HEK293 (cell line): ENCODE measurements around the gene CCDC51.

Experiments
- CTCF ChIA-PET: fragments of 350-600 bp; formaldehyde crosslinking; extraction: SDS; loops from one replicate; lab custom pipeline; 2021; ENCODE audit warnings: antibody characterized with exemption; lab: Yijun Ruan, JAX
- POLR2A ChIA-PET: fragments of 300-600 bp; formaldehyde crosslinking; extraction: SDS; loops from one replicate; lab custom pipeline; 2020; ENCODE audit warnings: antibody characterized with exemption, inconsistent platforms; lab: Yijun Ruan, JAX
- H3K27ac ChIP-seq: fragments of 200-500 bp; sonication (Bioruptor generic); 2 replicates; pipeline ENCODE4 v1.5.1; 2014; ENCODE audit warnings: low read depth, low read length, control low read depth, inconsistent platforms; ENCODE audit errors: extremely low read depth
- H3K36me3 ChIP-seq, 2 experiments: fragments of 200-500 bp in 1 of 2; sonication (Bioruptor generic) in 1 of 2; 1 replicate in 1 of 2; 2 replicates in 1 of 2; pipeline ENCODE4 v1.5.1; 2014 to 2017; ENCODE audit warnings: inconsistent platforms in 2 of 2, low read length in 2 of 2; ENCODE audit not compliant: control insufficient read depth in 2 of 2, insufficient read depth in 1 of 2
- H3K4me1 ChIP-seq: fragments of 200-500 bp; sonication (Bioruptor generic); 2 replicates; pipeline ENCODE4 v1.5.1; 2014; ENCODE audit warnings: mild to moderate bottlenecking, low read length, inconsistent platforms; ENCODE audit not compliant: control insufficient read depth, insufficient read depth
- H3K4me3 ChIP-seq: 2 replicates; pipeline ENCODE4 v1.5.1; 2011; ENCODE audit warnings: low read depth, mild to moderate bottlenecking, control low read depth, low read length, moderate library complexity
- H3K9me3 ChIP-seq: fragments of 200-500 bp; sonication (Bioruptor generic); 2 replicates; pipeline ENCODE4 v1.5.1; 2014; ENCODE audit warnings: low read depth, low read length, inconsistent platforms; ENCODE audit not compliant: control insufficient read depth, insufficient read depth
- IKZF3 ChIP-seq: fragments of 450-650 bp; IDR thresholded peaks from 2 replicates; pipeline ENCODE4 v1.5.0; 2018; ENCODE audit warnings: missing biosample characterization, mild to moderate bottlenecking, missing genetic modification characterization, moderate library complexity
- KLF10 ChIP-seq: fragments of 450-650 bp; IDR thresholded peaks from 2 replicates; pipeline ENCODE4 v1.5.1; 2018; ENCODE audit warnings: missing biosample characterization, mild to moderate bottlenecking, missing genetic modification characterization
- KLF16 ChIP-seq: fragments of 450-650 bp; formaldehyde crosslinking; IDR thresholded peaks from 2 replicates; pipeline ENCODE4 v1.5.1; 2017; ENCODE audit warnings: missing biosample characterization, missing genetic modification characterization
- MYNN ChIP-seq: fragments of 450-650 bp; formaldehyde crosslinking; IDR thresholded peaks from 2 replicates; pipeline ENCODE4 v1.5.1; 2016; ENCODE audit warnings: missing biosample characterization, missing genetic modification characterization, borderline replicate concordance
- OVOL3 ChIP-seq: fragments of 450-650 bp; formaldehyde crosslinking; IDR thresholded peaks from 2 replicates; pipeline ENCODE4 v1.5.1; 2016; ENCODE audit warnings: missing biosample characterization, missing genetic modification characterization
- ZBTB20 ChIP-seq: fragments of 450-650 bp; formaldehyde crosslinking; IDR thresholded peaks from 2 replicates; pipeline ENCODE4 v1.5.1; 2016; ENCODE audit warnings: missing biosample characterization, missing genetic modification characterization
- ZNF2 ChIP-seq: fragments of 450-650 bp; formaldehyde crosslinking; IDR thresholded peaks from 2 replicates; pipeline ENCODE4 v1.5.1; 2016; ENCODE audit warnings: missing biosample characterization, missing genetic modification characterization
- ZNF335 ChIP-seq: fragments of 450-650 bp; formaldehyde crosslinking; conservative IDR thresholded peaks from 2 replicates; pipeline ENCODE4 v1.5.1; 2016; ENCODE audit warnings: missing biosample characterization, missing genetic modification characterization
- ZNF660 ChIP-seq: fragments of 450-650 bp; IDR thresholded peaks from 2 replicates; pipeline ENCODE4 v1.5.1; 2018; ENCODE audit warnings: missing biosample characterization, mild to moderate bottlenecking, missing genetic modification characterization
- ZNF664 ChIP-seq: fragments of 450-650 bp; formaldehyde crosslinking; IDR thresholded peaks from 2 replicates; pipeline ENCODE4 v1.5.1; 2016; ENCODE audit warnings: missing biosample characterization, missing genetic modification characterization
- ZNF670 ChIP-seq: fragments of 450-650 bp; formaldehyde crosslinking; IDR thresholded peaks from 2 replicates; pipeline ENCODE4 v1.5.1; 2016; ENCODE audit warnings: missing biosample characterization, missing genetic modification characterization, low read depth
- ZNF677 ChIP-seq: fragments of 450-650 bp; IDR thresholded peaks from 2 replicates; pipeline ENCODE4 v1.5.0; 2018; ENCODE audit warnings: missing biosample characterization, mild to moderate bottlenecking, missing genetic modification characterization, moderate library complexity
- ZNF747 ChIP-seq: fragments of 450-650 bp; formaldehyde crosslinking; IDR thresholded peaks from 2 replicates; pipeline ENCODE4 v1.5.1; 2016; ENCODE audit warnings: missing biosample characterization, missing genetic modification characterization
- ZNF791 ChIP-seq: fragments of 450-650 bp; formaldehyde crosslinking; IDR thresholded peaks from 2 replicates; pipeline ENCODE4 v1.5.1; 2016; ENCODE audit warnings: missing biosample characterization, missing genetic modification characterization
- ZNF843 ChIP-seq: fragments of 450-650 bp; formaldehyde crosslinking; IDR thresholded peaks from 2 replicates; pipeline ENCODE4 v1.5.1; 2016; ENCODE audit warnings: missing biosample characterization, missing genetic modification characterization
- ZXDB ChIP-seq: fragments of 450-650 bp; formaldehyde crosslinking; IDR thresholded peaks from 2 replicates; pipeline ENCODE4 v1.5.1; 2016; ENCODE audit warnings: missing biosample characterization, missing genetic modification characterization
- TF ChIP-seq, protein P1 (sequence below): fragments of 450-650 bp; formaldehyde crosslinking; IDR thresholded peaks from 2 replicates; pipeline ENCODE4 v1.5.1; 2016; ENCODE audit warnings: missing biosample characterization, missing genetic modification characterization, borderline replicate concordance
- TF ChIP-seq, protein P2 (sequence below): fragments of 450-650 bp; formaldehyde crosslinking; IDR thresholded peaks from 2 replicates; pipeline ENCODE4 v1.5.1; 2016; ENCODE audit warnings: missing biosample characterization, missing genetic modification characterization
- TF ChIP-seq, protein P3 (sequence below): fragments of 450-650 bp; formaldehyde crosslinking; IDR thresholded peaks from 2 replicates; pipeline ENCODE4 v1.5.1; 2016; ENCODE audit warnings: missing biosample characterization, missing genetic modification characterization
- TF ChIP-seq, protein P4 (sequence below): fragments of 450-650 bp; formaldehyde crosslinking; conservative IDR thresholded peaks from 2 replicates; pipeline ENCODE4 v1.5.1; 2016; ENCODE audit warnings: low read depth, missing biosample characterization, missing genetic modification characterization

The CCDC51 gene

DNA sequence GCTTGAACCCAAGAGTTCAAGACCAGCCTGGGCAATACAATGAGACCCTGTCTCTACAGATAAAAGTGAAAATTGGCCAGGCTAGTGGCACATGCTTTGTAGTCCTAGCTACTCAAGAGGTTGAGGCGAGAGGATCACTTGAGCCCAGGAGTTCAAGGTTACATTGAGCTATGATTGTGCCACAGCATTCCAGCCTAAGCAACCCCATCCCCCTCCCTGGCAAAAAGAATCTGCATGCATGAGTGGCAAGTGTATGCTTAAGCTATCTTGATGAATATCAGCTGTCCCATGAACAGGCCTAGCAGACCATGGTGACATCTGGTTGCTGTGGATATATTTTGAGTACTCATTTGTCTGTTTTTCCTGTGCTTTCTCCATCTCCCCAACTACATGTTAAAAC is 11.4 kb upstream of the CCDC51 start (continued):
- TF ChIP-seq, protein P1, sequence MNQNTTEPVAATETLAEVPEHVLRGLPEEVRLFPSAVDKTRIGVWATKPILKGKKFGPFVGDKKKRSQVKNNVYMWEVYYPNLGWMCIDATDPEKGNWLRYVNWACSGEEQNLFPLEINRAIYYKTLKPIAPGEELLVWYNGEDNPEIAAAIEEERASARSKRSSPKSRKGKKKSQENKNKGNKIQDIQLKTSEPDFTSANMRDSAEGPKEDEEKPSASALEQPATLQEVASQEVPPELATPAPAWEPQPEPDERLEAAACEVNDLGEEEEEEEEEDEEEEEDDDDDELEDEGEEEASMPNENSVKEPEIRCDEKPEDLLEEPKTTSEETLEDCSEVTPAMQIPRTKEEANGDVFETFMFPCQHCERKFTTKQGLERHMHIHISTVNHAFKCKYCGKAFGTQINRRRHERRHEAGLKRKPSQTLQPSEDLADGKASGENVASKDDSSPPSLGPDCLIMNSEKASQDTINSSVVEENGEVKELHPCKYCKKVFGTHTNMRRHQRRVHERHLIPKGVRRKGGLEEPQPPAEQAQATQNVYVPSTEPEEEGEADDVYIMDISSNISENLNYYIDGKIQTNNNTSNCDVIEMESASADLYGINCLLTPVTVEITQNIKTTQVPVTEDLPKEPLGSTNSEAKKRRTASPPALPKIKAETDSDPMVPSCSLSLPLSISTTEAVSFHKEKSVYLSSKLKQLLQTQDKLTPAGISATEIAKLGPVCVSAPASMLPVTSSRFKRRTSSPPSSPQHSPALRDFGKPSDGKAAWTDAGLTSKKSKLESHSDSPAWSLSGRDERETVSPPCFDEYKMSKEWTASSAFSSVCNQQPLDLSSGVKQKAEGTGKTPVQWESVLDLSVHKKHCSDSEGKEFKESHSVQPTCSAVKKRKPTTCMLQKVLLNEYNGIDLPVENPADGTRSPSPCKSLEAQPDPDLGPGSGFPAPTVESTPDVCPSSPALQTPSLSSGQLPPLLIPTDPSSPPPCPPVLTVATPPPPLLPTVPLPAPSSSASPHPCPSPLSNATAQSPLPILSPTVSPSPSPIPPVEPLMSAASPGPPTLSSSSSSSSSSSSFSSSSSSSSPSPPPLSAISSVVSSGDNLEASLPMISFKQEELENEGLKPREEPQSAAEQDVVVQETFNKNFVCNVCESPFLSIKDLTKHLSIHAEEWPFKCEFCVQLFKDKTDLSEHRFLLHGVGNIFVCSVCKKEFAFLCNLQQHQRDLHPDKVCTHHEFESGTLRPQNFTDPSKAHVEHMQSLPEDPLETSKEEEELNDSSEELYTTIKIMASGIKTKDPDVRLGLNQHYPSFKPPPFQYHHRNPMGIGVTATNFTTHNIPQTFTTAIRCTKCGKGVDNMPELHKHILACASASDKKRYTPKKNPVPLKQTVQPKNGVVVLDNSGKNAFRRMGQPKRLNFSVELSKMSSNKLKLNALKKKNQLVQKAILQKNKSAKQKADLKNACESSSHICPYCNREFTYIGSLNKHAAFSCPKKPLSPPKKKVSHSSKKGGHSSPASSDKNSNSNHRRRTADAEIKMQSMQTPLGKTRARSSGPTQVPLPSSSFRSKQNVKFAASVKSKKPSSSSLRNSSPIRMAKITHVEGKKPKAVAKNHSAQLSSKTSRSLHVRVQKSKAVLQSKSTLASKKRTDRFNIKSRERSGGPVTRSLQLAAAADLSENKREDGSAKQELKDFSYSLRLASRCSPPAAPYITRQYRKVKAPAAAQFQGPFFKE = no peak
- TF ChIP-seq MYNN (tag by site-specific recombination) (no peak), IKZF3 (no peak), ZNF670 (no peak), ZNF747 (tag by site-specific recombination) (no peak)
- TF ChIP-seq, protein P2, sequence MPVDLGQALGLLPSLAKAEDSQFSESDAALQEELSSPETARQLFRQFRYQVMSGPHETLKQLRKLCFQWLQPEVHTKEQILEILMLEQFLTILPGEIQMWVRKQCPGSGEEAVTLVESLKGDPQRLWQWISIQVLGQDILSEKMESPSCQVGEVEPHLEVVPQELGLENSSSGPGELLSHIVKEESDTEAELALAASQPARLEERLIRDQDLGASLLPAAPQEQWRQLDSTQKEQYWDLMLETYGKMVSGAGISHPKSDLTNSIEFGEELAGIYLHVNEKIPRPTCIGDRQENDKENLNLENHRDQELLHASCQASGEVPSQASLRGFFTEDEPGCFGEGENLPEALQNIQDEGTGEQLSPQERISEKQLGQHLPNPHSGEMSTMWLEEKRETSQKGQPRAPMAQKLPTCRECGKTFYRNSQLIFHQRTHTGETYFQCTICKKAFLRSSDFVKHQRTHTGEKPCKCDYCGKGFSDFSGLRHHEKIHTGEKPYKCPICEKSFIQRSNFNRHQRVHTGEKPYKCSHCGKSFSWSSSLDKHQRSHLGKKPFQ = no peak

DNA sequence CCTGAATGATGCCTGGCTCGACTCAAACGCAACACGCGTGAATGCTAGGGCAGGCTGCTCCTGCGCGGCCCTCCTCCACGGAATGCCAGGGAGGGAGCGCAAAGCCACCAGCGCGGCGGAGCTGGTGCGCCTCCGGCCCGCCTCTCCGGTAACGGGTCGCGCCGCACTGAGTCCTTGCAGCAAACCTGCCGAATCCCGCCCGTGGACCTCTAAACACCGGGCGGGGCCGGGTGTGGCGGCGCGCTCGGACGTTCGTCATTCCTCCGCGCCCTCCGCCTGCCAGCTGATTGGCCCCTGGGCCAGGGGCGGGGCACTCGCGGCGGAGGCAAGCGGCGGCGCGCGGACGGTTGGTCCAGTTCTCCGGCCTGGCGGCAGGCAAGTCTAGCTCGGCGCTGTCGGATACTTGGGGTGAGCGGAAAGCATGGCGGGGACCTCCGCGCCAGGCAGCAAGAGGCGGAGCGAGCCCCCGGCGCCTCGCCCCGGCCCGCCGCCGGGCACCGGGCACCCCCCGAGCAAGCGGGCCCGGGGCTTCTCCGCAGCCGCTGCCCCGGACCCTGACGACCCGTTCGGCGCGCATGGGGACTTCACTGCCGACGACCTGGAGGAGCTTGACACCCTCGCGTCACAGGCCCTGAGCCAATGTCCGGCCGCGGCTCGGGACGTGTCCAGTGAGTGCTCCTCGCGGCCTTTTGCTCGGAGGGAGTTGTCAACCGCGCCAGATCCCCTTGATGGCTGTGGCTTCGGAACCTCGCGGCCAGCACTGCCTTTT is 6.7 kb upstream of the CCDC51 start, which contains the start of gene ATRIP:
Gene ATRIP (plus strand): TSS at position 313 of the 769 bp plus-strand sequence. CDS start 109 bp downstream, at position 422.
- Histone ChIP-seq H3K27ac (peak within 1 kb of the TSS; percentile 50; the same call in 1 of the 2 replicates), H3K4me3 (peak within 1 kb of the TSS; percentile 99), H3K4me1 (no peaks in the 10 kb centered on the region; the same call in 1 of the 2 replicates), H3K9me3 (no peaks in the 10 kb centered on the region), H3K36me3 (peaks cover 12 to 48% of the 10 kb centered on the region in 2 experiments; a peak in 2 of 3 replicates)
- POLR2A ChIA-PET = interaction anchor here (0.6 to 2.4 kb wide), 17 partner anchors 10 to 288 kb away, joined by 3 to 22 read pairs (median 4); partner anchors contain the start of genes IP6K2, PFKFB4 and ZNF589
- CTCF ChIA-PET = interaction anchor here (0.8 to 5.3 kb wide), 4 partner anchors 11 to 103 kb away, joined by 3 to 38 read pairs (median 4); no protein-coding TSS in a partner anchor
- TF ChIP-seq ZNF335 (tag by site-specific recombination) (peak; percentile 57; the same call in 1 of the 2 replicates), ZNF677 (tag by site-specific recombination) (no peak), ZNF664 (tag by site-specific recombination) (no peak), KLF10 (peak; percentile 87), ZNF791 (tag by site-specific recombination) (no peak), OVOL3 (tag by site-specific recombination) (0 out of 2 replicates have a peak, but pooled peaks have one; percentile 18), KLF16 (tag by site-specific recombination) (peak; percentile 87), ZNF660 (peak; percentile 70; the same call in 1 of the 2 replicates), ZNF843 (tag by site-specific recombination) (0 out of 2 replicates have a peak, but pooled peaks have one; percentile 23), ZBTB20 (tag by site-specific recombination) (peak; percentile 70), ZXDB (peak; percentile 75), ZNF2 (tag by site-specific recombination) (peak; percentile 17; the same call in 1 of the 2 replicates)
- TF ChIP-seq, protein P3, sequence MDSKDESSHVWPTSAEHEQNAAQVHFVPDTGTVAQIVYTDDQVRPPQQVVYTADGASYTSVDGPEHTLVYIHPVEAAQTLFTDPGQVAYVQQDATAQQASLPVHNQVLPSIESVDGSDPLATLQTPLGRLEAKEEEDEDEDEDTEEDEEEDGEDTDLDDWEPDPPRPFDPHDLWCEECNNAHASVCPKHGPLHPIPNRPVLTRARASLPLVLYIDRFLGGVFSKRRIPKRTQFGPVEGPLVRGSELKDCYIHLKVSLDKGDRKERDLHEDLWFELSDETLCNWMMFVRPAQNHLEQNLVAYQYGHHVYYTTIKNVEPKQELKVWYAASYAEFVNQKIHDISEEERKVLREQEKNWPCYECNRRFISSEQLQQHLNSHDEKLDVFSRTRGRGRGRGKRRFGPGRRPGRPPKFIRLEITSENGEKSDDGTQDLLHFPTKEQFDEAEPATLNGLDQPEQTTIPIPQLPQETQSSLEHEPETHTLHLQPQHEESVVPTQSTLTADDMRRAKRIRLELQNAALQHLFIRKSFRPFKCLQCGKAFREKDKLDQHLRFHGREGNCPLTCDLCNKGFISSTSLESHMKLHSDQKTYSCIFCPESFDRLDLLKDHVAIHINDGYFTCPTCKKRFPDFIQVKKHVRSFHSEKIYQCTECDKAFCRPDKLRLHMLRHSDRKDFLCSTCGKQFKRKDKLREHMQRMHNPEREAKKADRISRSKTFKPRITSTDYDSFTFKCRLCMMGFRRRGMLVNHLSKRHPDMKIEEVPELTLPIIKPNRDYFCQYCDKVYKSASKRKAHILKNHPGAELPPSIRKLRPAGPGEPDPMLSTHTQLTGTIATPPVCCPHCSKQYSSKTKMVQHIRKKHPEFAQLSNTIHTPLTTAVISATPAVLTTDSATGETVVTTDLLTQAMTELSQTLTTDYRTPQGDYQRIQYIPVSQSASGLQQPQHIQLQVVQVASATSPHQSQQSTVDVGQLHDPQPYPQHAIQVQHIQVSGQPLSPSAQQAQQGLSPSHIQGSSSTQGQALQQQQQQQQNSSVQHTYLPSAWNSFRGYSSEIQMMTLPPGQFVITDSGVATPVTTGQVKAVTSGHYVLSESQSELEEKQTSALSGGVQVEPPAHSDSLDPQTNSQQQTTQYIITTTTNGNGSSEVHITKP (tag by site-specific recombination) = 0 out of 2 replicates have a peak, but pooled peaks have one; percentile 7
- TF ChIP-seq, protein P4, sequence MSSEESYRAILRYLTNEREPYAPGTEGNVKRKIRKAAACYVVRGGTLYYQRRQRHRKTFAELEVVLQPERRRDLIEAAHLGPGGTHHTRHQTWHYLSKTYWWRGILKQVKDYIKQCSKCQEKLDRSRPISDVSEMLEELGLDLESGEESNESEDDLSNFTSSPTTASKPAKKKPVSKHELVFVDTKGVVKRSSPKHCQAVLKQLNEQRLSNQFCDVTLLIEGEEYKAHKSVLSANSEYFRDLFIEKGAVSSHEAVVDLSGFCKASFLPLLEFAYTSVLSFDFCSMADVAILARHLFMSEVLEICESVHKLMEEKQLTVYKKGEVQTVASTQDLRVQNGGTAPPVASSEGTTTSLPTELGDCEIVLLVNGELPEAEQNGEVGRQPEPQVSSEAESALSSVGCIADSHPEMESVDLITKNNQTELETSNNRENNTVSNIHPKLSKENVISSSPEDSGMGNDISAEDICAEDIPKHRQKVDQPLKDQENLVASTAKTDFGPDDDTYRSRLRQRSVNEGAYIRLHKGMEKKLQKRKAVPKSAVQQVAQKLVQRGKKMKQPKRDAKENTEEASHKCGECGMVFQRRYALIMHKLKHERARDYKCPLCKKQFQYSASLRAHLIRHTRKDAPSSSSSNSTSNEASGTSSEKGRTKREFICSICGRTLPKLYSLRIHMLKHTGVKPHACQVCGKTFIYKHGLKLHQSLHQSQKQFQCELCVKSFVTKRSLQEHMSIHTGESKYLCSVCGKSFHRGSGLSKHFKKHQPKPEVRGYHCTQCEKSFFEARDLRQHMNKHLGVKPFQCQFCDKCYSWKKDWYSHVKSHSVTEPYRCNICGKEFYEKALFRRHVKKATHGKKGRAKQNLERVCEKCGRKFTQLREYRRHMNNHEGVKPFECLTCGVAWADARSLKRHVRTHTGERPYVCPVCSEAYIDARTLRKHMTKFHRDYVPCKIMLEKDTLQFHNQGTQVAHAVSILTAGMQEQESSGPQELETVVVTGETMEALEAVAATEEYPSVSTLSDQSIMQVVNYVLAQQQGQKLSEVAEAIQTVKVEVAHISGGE = 0 out of 2 replicates have a peak, but pooled peaks have one; percentile 28
